H1 (cell line): ENCODE data around the gene MARK1. TPM values are rescaled to one million over a fixed set of nuclear protein-coding genes. Genes with fewer than 3 reads are reported as not detected.

Experiments used
- CTCF ChIA-PET: fragments of 300-600 bp; sonication (Branson Sonifier 250); formaldehyde crosslinking; loops from one replicate; lab custom pipeline; 2021; ENCODE audit not compliant: partially characterized antibody; lab: Charles Lee
- POLR2A ChIA-PET: fragments of 300-600 bp; sonication (Branson Sonifier 250); formaldehyde crosslinking; loops from one replicate; lab custom pipeline; 2021; ENCODE audit warnings: inconsistent platforms; ENCODE audit not compliant: partially characterized antibody; lab: Charles Lee
- DNase-seq, 2 experiments: peaks; one replicate each; pipeline versions ENCODE4 v3.0.0 to v3.0.0-alpha.2; 2010 to 2022; ENCODE audit warnings: low spot score in 2 of 2, low read depth in 1 of 2, mixed read lengths in 1 of 2
- FAIRE-seq: peaks from 2 replicates; lab custom pipeline; 2011; peaks lifted over from hg19 to GRCh38; lab: Jason Lieb, UNC
- H2AFZ ChIP-seq: 2 replicates; pipeline ENCODE4 v1.8.1; 2012; ENCODE audit warnings: low read length, inconsistent platforms
- H2AK5ac ChIP-seq: 2 replicates; pipeline ENCODE4 v1.6.1; 2013; ENCODE audit warnings: low read depth, low read length
- H2BK120ac ChIP-seq: replicated peaks from 2 replicates; pipeline ENCODE3; 2013; ENCODE audit warnings: low read depth, low read length, inconsistent platforms
- H2BK12ac ChIP-seq: 2 replicates; pipeline ENCODE4 v1.6.1; 2013; ENCODE audit warnings: low read depth, low read length
- H2BK15ac ChIP-seq: 2 replicates; pipeline ENCODE4 v1.6.1; 2013; ENCODE audit warnings: low read length
- H2BK20ac ChIP-seq: 2 replicates; pipeline ENCODE4 v1.6.1; 2013; ENCODE audit warnings: low read length
- H2BK5ac ChIP-seq: 2 replicates; pipeline ENCODE4 v1.6.1; 2013; ENCODE audit warnings: low read depth, low read length
- H3K14ac ChIP-seq: 2 replicates; pipeline ENCODE4 v1.6.1; 2013; ENCODE audit warnings: inconsistent platforms; ENCODE audit not compliant: insufficient read length
- H3K18ac ChIP-seq: 2 replicates; pipeline ENCODE4 v1.6.1; 2013; ENCODE audit warnings: low read length; ENCODE audit errors: extremely low read depth
- H3K23ac ChIP-seq: 2 replicates; pipeline ENCODE4 v1.6.1; 2013; ENCODE audit warnings: inconsistent platforms; ENCODE audit not compliant: insufficient read length
- H3K23me2 ChIP-seq: 2 replicates; pipeline ENCODE4 v1.6.1; 2013; ENCODE audit warnings: low read depth, low read length
- H3K27ac ChIP-seq: 2 replicates; pipeline ENCODE4 v1.6.1; 2011; ENCODE audit warnings: low read depth, low read length, inconsistent platforms
- H3K27me3 ChIP-seq, 4 experiments: replicated peaks in 1 of 4; 1 replicate in 1 of 4; 2 replicates in 3 of 4; pipeline versions ENCODE4 v1.6.1 to v1.8.1; 2011 to 2013; ENCODE audit warnings: low read length in 3 of 4, mild to moderate bottlenecking in 3 of 4, inconsistent platforms in 2 of 4, mixed read lengths in 2 of 4, moderate library complexity in 1 of 4; ENCODE audit not compliant: control insufficient read depth in 3 of 4, insufficient read depth in 3 of 4; ENCODE audit errors: extremely low read depth in 1 of 4
- H3K36me3 ChIP-seq, 4 experiments: 2 replicates each; pipeline versions ENCODE4 v1.6.1 to v1.8.1; 2011 to 2013; ENCODE audit warnings: mild to moderate bottlenecking in 4 of 4, low read length in 3 of 4, moderate library complexity in 2 of 4, control low read depth in 1 of 4, inconsistent platforms in 1 of 4; ENCODE audit not compliant: insufficient read depth in 4 of 4, control insufficient read depth in 2 of 4
- H3K4ac ChIP-seq: replicated peaks from 2 replicates; pipeline ENCODE3; 2013; ENCODE audit warnings: low read length, low read depth, mixed read lengths, inconsistent platforms; ENCODE audit not compliant: insufficient read length
- H3K4me1 ChIP-seq, 4 experiments: replicated peaks in 1 of 4; 1 replicate in 1 of 4; 2 replicates in 3 of 4; pipeline versions ENCODE4 v1.6.1 to v1.8.1; 2011 to 2013; ENCODE audit warnings: low read length in 3 of 4, inconsistent platforms in 2 of 4, mixed read lengths in 1 of 4; ENCODE audit not compliant: insufficient read depth in 4 of 4, control insufficient read depth in 3 of 4
- H3K4me2 ChIP-seq, 2 experiments: 2 replicates each; pipeline versions ENCODE4 v1.6.1 to v1.8.1; 2011 to 2013; ENCODE audit warnings: low read depth in 2 of 2, low read length in 2 of 2, control low read depth in 1 of 2, inconsistent platforms in 1 of 2, mild to moderate bottlenecking in 1 of 2; ENCODE audit not compliant: insufficient read depth in 1 of 2
- H3K4me3 ChIP-seq, 4 experiments: fragments of 200-600, 300-600 bp in 1 of 4; sonication (generic), shearing (Covaris generic), sonication (Bioruptor Twin) in 1 of 4; 2 replicates each; pipeline versions ENCODE4 v1.5.1 to v1.8.1; 2011 to 2016; ENCODE audit warnings: low read length in 4 of 4, low read depth in 3 of 4, control low read depth in 2 of 4, inconsistent platforms in 2 of 4, mild to moderate bottlenecking in 2 of 4, mixed read lengths in 1 of 4, moderate library complexity in 1 of 4; ENCODE audit not compliant: insufficient read depth in 2 of 4; ENCODE audit errors: extremely low read depth in 1 of 4
- H3K56ac ChIP-seq: replicated peaks from 2 replicates; pipeline ENCODE3; 2013; ENCODE audit warnings: low read depth, mild to moderate bottlenecking, mixed read lengths, low read length, inconsistent platforms; ENCODE audit not compliant: insufficient read length
- H3K79me1 ChIP-seq: 2 replicates; pipeline ENCODE4 v1.6.1; 2013; ENCODE audit warnings: low read depth, low read length, control low read depth
- H3K79me2 ChIP-seq, 2 experiments: 2 replicates each; pipeline versions ENCODE4 v1.6.1 to v1.8.1; 2012 to 2013; ENCODE audit warnings: low read length in 2 of 2, mild to moderate bottlenecking in 2 of 2, inconsistent platforms in 1 of 2; ENCODE audit not compliant: insufficient read depth in 2 of 2, control insufficient read depth in 1 of 2
- H3K9ac ChIP-seq, 4 experiments: replicated peaks in 1 of 4; 1 replicate in 1 of 4; 2 replicates in 3 of 4; pipeline versions ENCODE4 v1.6.1 to v1.8.1; 2011 to 2013; ENCODE audit warnings: low read depth in 3 of 4, low read length in 3 of 4, control low read depth in 2 of 4, mild to moderate bottlenecking in 2 of 4, moderate library complexity in 2 of 4, inconsistent platforms in 1 of 4; ENCODE audit errors: extremely low read depth in 1 of 4
- H3K9me3 ChIP-seq, 2 experiments: 2 replicates each; pipeline versions ENCODE4 v1.6.1 to v1.8.1; 2012 to 2013; ENCODE audit warnings: mild to moderate bottlenecking in 2 of 2, moderate library complexity in 2 of 2, control low read depth in 1 of 2, inconsistent platforms in 1 of 2, low read depth in 1 of 2, low read length in 1 of 2, mixed read lengths in 1 of 2; ENCODE audit not compliant: insufficient read depth in 2 of 2
- H4K20me1 ChIP-seq, 2 experiments: replicated peaks in 1 of 2; 2 replicates each; pipeline versions ENCODE3 to v1.8.1; 2011 to 2013; ENCODE audit warnings: inconsistent platforms in 2 of 2, low read length in 2 of 2, mild to moderate bottlenecking in 1 of 2; ENCODE audit not compliant: insufficient read depth in 2 of 2, control insufficient read depth in 1 of 2
- H4K5ac ChIP-seq: 2 replicates; pipeline ENCODE4 v1.6.1; 2013; ENCODE audit warnings: low read length, low read depth, mixed read lengths, inconsistent platforms; ENCODE audit not compliant: insufficient read length
- H4K8ac ChIP-seq: 2 replicates; pipeline ENCODE4 v1.8.0; 2013; ENCODE audit warnings: mild to moderate bottlenecking, moderate library complexity, low read length, inconsistent platforms; ENCODE audit not compliant: insufficient read depth; ENCODE audit errors: extremely low read depth
- H4K91ac ChIP-seq: replicated peaks from 2 replicates; pipeline ENCODE3; 2013; ENCODE audit warnings: low read length, mixed read lengths, inconsistent platforms; ENCODE audit not compliant: insufficient read length
- CBX8 ChIP-seq: fragments of 300-800, 300-1000 bp; sonication (generic); IDR thresholded peaks from 2 replicates; pipeline ENCODE4 v1.7.1; 2016; ENCODE audit warnings: low read depth, low read length, borderline replicate concordance
- CTCF ChIP-seq, 3 experiments: IDR thresholded peaks; 1 replicate in 2 of 3; 2 replicates in 1 of 3; pipeline versions ENCODE4 v1.5.1 to v1.6.1; 2011; ENCODE audit warnings: low read length in 3 of 3, mild to moderate bottlenecking in 3 of 3, inconsistent platforms in 2 of 3, low read depth in 1 of 3, moderate library complexity in 1 of 3; ENCODE audit not compliant: insufficient read depth in 1 of 3; ENCODE audit errors: control extremely low read depth in 1 of 3
- PHF8 ChIP-seq: fragments of 200-600 bp; sonication (generic); conservative IDR thresholded peaks from 2 replicates; pipeline ENCODE4 v1.7.1; 2012; ENCODE audit warnings: low read depth, mild to moderate bottlenecking, inconsistent platforms, low read length, moderate library complexity
- POU5F1 ChIP-seq: IDR thresholded peaks from 2 replicates; pipeline ENCODE4 v1.6.1; 2011; ENCODE audit warnings: low read depth, mild to moderate bottlenecking, low read length, moderate library complexity
- SIRT6 ChIP-seq: IDR thresholded peaks from one replicate; pipeline ENCODE4 v1.7.1; 2012; ENCODE audit warnings: low read length, inconsistent platforms
- TBP ChIP-seq: IDR thresholded peaks from 2 replicates; pipeline ENCODE4 v1.6.1; 2011; ENCODE audit warnings: low read depth, low read length, improper control_type of control experiment
- WGBS, 2 experiments: shearing (Covaris generic) in 1 of 2; methylation state at CpG; one replicate each; pipeline versions ENCODE4 v1.1.6 to v1.1.7; 2013 to 2015; ENCODE audit warnings: low lambda C conversion rate in 2 of 2, mixed read lengths in 2 of 2, inconsistent platforms in 1 of 2, low coverage in 1 of 2, missing lambda C conversion rate in 1 of 2; ENCODE audit not compliant: insufficient replicate concordance in 2 of 2, insufficient coverage in 1 of 2, insufficient read length in 1 of 2; ENCODE audit errors: extremely low coverage in 1 of 2, missing lambda C conversion rate in 1 of 2; 5-methylcytosine and 5-hydroxymethylcytosine counted together
- polyA plus RNA-seq, 7 experiments: library from polyadenylated mRNA; depleted of rRNA in 3 of 7; stranded (reverse) in 5 of 7; unstranded in 2 of 7; fragments of >200 nt in 5 of 7; fragments of 200-250 nt in 2 of 7; gene quantifications; 1 replicate in 5 of 7; 2 replicates in 1 of 7; 4 replicates in 1 of 7; pipeline versions ENCODE4 v1.2.1 to v1.2.3, GENCODE V29; 2011 to 2013; ENCODE audit warnings: missing spikeins in 2 of 7, mixed read lengths in 2 of 7
- total RNA-seq: library from RNA; stranded (reverse); fragmentation: NEBNext Ultra II Directional; extraction: Animal tissue kit (Norgen Biotek cat#: 25700); gene quantifications from 2 replicates; pipeline ENCODE4 v1.2.1, GENCODE V29; 2021

MARK1 gene
- total and polyA plus RNA-seq, 2 of the 8 experiments (the other 6 are each of a cell fraction or from before 2014, with no cell fraction given): 5.5 to 20.5 TPM

GRCh38 chr1:220696863-220697231 lies 168.9 kb downstream of the MARK1 start:
- CTCF ChIA-PET: interaction anchor here (0.7 to 2.1 kb wide), 7 partner anchors 10 to 107 kb away, joined by 3 to 9 read pairs (median 3); partner anchors contain the start of gene MTARC1

More at GRCh38 chr1:220696863-220697231, 168.9 kb downstream of the MARK1 start:
- H2BK15ac ChIP-seq: no peak overlapping the region
- no peaks in the 10 kb centered on the region for H4K20me1 ChIP-seq
- peaks cover 0 to 2% (median 0%) of the 10 kb centered on the region in 4 experiments; a peak in 1 of 7 replicates for H3K4me1 ChIP-seq
- H2BK12ac ChIP-seq: no peak overlapping the region
- DNase-seq (no peak), FAIRE-seq (no peak)
- H3K18ac ChIP-seq: no peak overlapping the region
- H3K23ac ChIP-seq: no peak overlapping the region
- no peak overlapping the region for H4K5ac ChIP-seq
- POLR2A ChIA-PET: no interaction called here
- no peaks in the 10 kb centered on the region for H3K9me3 ChIP-seq
- H3K79me1 ChIP-seq: no peaks in the 10 kb centered on the region
- H2AK5ac ChIP-seq: no peak overlapping the region
- no peak overlapping the region for H2BK5ac ChIP-seq
- no peak overlapping the region for H2BK120ac ChIP-seq
- H2BK20ac ChIP-seq: no peak overlapping the region
- no peaks in the 10 kb centered on the region for H3K36me3 ChIP-seq
- H3K56ac ChIP-seq: no peak overlapping the region
- H3K23me2 ChIP-seq: no peaks in the 10 kb centered on the region
- no peak overlapping the region for H3K4ac ChIP-seq
- no peak overlapping the region for H4K91ac ChIP-seq
- H3K27me3 ChIP-seq: peaks cover 0 to 1% (median under 1%) of the 10 kb centered on the region in 4 experiments; a peak in 3 of 7 replicates
- no peak overlapping the region for H3K4me2 ChIP-seq
- no peak overlapping the region for H4K8ac ChIP-seq
- H3K14ac ChIP-seq: no peak overlapping the region
- no peak overlapping the region for H2AFZ ChIP-seq
- H3K27ac ChIP-seq: no peak overlapping the region
- TF ChIP-seq CTCF (IDR thresholded peaks at IDR 0.05; ENCODE audit: control extremely low read depth in 1 of 3, insufficient read depth in 1 of 3, low read depth in 1 of 3, low read length in 3 of 3) (no peak), POU5F1 (no peak), PHF8 (no peak), CBX8 (no peak), TBP (no peak), SIRT6 (no peak)
- no peaks in the 10 kb centered on the region for H3K79me2 ChIP-seq
- H3K4me3 ChIP-seq: no peak overlapping the region
- WGBS, 2 experiments: 84% methylated on average over 9 of the region's 9 CpGs; no CpG with 5 or more reads in 1 of the 2 experiments
- H3K9ac ChIP-seq: no peak overlapping the region
